SK-N-SH treated with all-trans-retinoic acid at 6 μM for 48 hours (cell line): ENCODE measurements around the gene SYNPO2.

Experiments
- ATAC-seq: fragments of 200-7000 bp; cut with Tn5 transposase; 3 replicates; pipeline ENCODE4 v1.9.1; 2020; ENCODE audit warnings: mild to moderate bottlenecking, moderate library complexity
- ARNTL ChIP-seq: fragments of 450-650 bp; formaldehyde crosslinking; IDR thresholded peaks from 2 replicates; pipeline ENCODE4 v1.5.0; 2020; ENCODE audit warnings: low read depth, mild to moderate bottlenecking, moderate library complexity, borderline replicate concordance
- BACH2 ChIP-seq: fragments of 250-450 bp; sonication (Bioruptor Pico); IDR thresholded peaks from 2 replicates; pipeline ENCODE4 v1.9.0; 2021; ENCODE audit warnings: mild to moderate bottlenecking, borderline replicate concordance
- CSDC2 ChIP-seq: fragments of 250-450 bp; sonication (Bioruptor Pico); IDR thresholded peaks from 2 replicates; pipeline ENCODE4 v1.5.0; 2020; ENCODE audit warnings: mild to moderate bottlenecking, moderate library complexity
- ESRRG ChIP-seq: fragments of 250-450 bp; sonication (Bioruptor Pico); IDR thresholded peaks from 2 replicates; pipeline ENCODE4 v1.6.1; 2021; ENCODE audit warnings: mild to moderate bottlenecking
- GLIS3 ChIP-seq: fragments of 250-450 bp; sonication (Bioruptor Pico); IDR thresholded peaks from 2 replicates; pipeline ENCODE4 v1.5.0; 2020; ENCODE audit warnings: mild to moderate bottlenecking, moderate library complexity
- ISL1 ChIP-seq: fragments of 250-450 bp; sonication (Bioruptor Pico); IDR thresholded peaks from 2 replicates; pipeline ENCODE4 v2.1.2; 2022; ENCODE audit warnings: mild to moderate bottlenecking, moderate library complexity
- OSR1 ChIP-seq: fragments of 250-450 bp; sonication (Bioruptor Pico); IDR thresholded peaks from 2 replicates; pipeline ENCODE4 v1.8.0; 2022; ENCODE audit warnings: moderate library complexity, mild to moderate bottlenecking, inconsistent platforms
- PPARA ChIP-seq: fragments of 250-450 bp; sonication (Bioruptor Pico); IDR thresholded peaks from 2 replicates; pipeline ENCODE4 v1.5.0; 2020; ENCODE audit warnings: mild to moderate bottlenecking, borderline replicate concordance
- RARB ChIP-seq: fragments of 250-450 bp; sonication (Bioruptor Pico); IDR thresholded peaks from 2 replicates; pipeline ENCODE4 v1.8.0; 2021; ENCODE audit warnings: mild to moderate bottlenecking, moderate library complexity
- TCF4 ChIP-seq: fragments of 250-450 bp; sonication (Bioruptor Pico); IDR thresholded peaks from 2 replicates; pipeline ENCODE4 v1.8.0; 2021; ENCODE audit warnings: mild to moderate bottlenecking, moderate library complexity, borderline replicate concordance
- TOX ChIP-seq: fragments of 250-450 bp; sonication (Bioruptor Pico); IDR thresholded peaks from 2 replicates; pipeline ENCODE4 v1.8.0; 2021; ENCODE audit warnings: mild to moderate bottlenecking, moderate library complexity, borderline replicate concordance
- TSHZ2 ChIP-seq: fragments of 250-450 bp; sonication (Bioruptor Pico); IDR thresholded peaks from 2 replicates; pipeline ENCODE4 v1.5.0; 2020; ENCODE audit warnings: mild to moderate bottlenecking, moderate library complexity
- ZFP3 ChIP-seq: fragments of 250-450 bp; sonication (Bioruptor Pico); IDR thresholded peaks from 2 replicates; pipeline ENCODE4 v1.5.0; 2020; ENCODE audit warnings: mild to moderate bottlenecking, moderate library complexity
- ZFP30 ChIP-seq: fragments of 450-650 bp; formaldehyde crosslinking; IDR thresholded peaks from 2 replicates; pipeline ENCODE4 v1.5.0; 2022; ENCODE audit warnings: mild to moderate bottlenecking, moderate library complexity
- ZNF565 ChIP-seq: fragments of 450-650 bp; formaldehyde crosslinking; conservative IDR thresholded peaks from 2 replicates; pipeline ENCODE4 v1.5.0; 2020; ENCODE audit warnings: low read depth, mild to moderate bottlenecking, moderate library complexity
- ZNF70 ChIP-seq: fragments of 450-650 bp; formaldehyde crosslinking; IDR thresholded peaks from 2 replicates; pipeline ENCODE4 v1.5.0; 2020; ENCODE audit warnings: mild to moderate bottlenecking, moderate library complexity
- TF ChIP-seq, protein P1 (sequence below): fragments of 250-450 bp; sonication (Bioruptor Pico); IDR thresholded peaks from 2 replicates; pipeline ENCODE4 v1.5.1; 2021; ENCODE audit warnings: mild to moderate bottlenecking, moderate library complexity
- TF ChIP-seq, protein P2 (sequence below): fragments of 250-450 bp; sonication (Bioruptor Pico); IDR thresholded peaks from 2 replicates; pipeline ENCODE4 v1.5.1; 2020; ENCODE audit warnings: low read depth, mild to moderate bottlenecking, moderate library complexity
- TF ChIP-seq, protein P3 (sequence below): fragments of 250-450 bp; sonication (Bioruptor Pico); IDR thresholded peaks from 2 replicates; pipeline ENCODE4 v1.8.0; 2021; ENCODE audit warnings: low read depth, mild to moderate bottlenecking, moderate library complexity, borderline replicate concordance

Gene SYNPO2

GRCh38 chr4:118988635-118988972 lies 100.0 kb downstream of the SYNPO2 start (continued):
- TF ChIP-seq, protein P1, sequence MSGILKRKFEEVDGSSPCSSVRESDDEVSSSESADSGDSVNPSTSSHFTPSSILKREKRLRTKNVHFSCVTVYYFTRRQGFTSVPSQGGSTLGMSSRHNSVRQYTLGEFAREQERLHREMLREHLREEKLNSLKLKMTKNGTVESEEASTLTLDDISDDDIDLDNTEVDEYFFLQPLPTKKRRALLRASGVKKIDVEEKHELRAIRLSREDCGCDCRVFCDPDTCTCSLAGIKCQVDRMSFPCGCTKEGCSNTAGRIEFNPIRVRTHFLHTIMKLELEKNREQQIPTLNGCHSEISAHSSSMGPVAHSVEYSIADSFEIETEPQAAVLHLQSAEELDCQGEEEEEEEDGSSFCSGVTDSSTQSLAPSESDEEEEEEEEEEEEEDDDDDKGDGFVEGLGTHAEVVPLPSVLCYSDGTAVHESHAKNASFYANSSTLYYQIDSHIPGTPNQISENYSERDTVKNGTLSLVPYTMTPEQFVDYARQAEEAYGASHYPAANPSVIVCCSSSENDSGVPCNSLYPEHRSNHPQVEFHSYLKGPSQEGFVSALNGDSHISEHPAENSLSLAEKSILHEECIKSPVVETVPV (CRISPR knock-in tag): no peak
- no peak for TF ChIP-seq OSR1 (CRISPR knock-in tag)
- no peak for TF ChIP-seq ZFP3 (CRISPR knock-in tag)

DNA sequence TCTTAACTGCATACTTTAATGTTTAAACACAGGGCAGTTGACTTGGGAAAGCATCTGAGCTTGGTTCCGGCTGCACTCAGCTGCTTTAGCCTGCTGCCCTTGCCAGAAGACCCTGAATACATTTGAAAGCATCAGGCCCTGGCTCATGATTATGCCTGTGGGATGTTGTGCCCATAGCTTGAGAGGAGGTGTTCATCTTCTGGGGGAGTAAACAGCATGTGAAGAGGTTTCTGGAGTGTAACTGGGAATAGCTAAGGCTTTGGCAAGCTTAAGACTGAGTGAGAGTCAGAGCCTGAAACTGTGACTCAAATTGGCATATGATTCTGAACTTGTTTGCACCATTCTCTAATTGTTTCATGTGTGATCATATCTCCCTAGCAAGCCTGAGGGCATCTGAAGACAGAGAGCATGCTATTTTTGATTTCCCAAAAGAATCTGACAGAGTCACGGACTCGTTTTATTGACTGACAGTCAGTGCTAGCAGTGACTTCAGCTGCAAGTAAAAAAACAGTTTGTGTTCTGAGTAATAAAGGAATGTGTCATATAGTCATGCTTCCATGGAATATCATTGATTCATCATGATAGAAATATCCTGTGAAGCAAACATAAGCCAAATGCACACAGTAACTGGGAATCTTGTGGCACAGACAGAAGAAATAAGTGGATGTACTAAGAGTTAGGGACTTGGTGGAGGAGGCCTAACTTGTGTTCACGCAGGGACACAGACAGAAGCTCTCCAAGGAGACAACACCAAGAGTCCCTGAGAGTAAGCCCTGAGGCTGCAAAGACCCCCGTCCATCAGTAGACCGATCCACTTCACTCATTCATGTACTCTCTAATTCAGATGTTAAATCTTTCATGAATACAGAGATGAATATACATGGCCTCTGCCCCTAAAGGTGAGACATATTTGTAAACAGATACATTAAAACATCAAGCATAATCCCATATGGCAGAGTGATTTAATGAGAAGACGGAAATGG lies 100.7 kb downstream of the SYNPO2 start:
- TF ChIP-seq TOX (CRISPR knock-in tag) (no peak), TSHZ2 (no peak), PPARA (CRISPR knock-in tag) (no peak)

DNA sequence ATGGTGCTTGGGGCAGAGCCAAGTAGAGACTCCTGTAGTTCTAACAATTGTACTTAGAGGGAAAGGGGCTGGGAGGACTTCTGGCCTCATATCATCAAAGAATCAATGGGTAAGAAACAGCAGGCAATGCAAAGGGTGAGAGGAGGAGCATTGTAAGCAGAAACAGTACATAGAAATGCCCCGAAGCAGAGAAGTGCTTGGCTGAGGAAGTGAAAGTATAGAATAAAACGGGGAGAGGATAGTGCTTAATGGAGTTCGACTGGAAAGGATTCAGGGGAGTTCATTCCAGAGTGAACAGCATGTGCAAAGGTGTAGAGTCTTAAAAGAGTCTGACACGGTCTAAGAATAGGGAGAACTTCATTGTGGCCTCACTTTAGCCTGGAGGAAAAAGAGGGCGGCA lies 103.0 kb downstream of the SYNPO2 start:
- TF ChIP-seq GLIS3 (CRISPR knock-in tag) (no peak), ESRRG (CRISPR knock-in tag) (no peak), ZNF565 (CRISPR knock-in tag) (no peak), BACH2 (no peak), TSHZ2 (no peak), CSDC2 (no peak), ZNF70 (no peak), TOX (CRISPR knock-in tag) (no peak), RARB (CRISPR knock-in tag) (no peak), ARNTL (CRISPR knock-in tag) (no peak), TCF4 (CRISPR knock-in tag) (no peak), ISL1 (CRISPR knock-in tag) (no peak), ZFP3 (CRISPR knock-in tag) (no peak), ZFP30 (CRISPR knock-in tag) (no peak)
- TF ChIP-seq, protein P1 (CRISPR knock-in tag): no peak
- TF ChIP-seq, protein P2, sequence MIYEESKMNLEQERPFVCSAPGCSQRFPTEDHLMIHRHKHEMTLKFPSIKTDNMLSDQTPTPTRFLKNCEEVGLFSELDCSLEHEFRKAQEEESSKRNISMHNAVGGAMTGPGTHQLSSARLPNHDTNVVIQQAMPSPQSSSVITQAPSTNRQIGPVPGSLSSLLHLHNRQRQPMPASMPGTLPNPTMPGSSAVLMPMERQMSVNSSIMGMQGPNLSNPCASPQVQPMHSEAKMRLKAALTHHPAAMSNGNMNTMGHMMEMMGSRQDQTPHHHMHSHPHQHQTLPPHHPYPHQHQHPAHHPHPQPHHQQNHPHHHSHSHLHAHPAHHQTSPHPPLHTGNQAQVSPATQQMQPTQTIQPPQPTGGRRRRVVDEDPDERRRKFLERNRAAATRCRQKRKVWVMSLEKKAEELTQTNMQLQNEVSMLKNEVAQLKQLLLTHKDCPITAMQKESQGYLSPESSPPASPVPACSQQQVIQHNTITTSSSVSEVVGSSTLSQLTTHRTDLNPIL (CRISPR knock-in tag): no peak
- TF ChIP-seq, protein P3, sequence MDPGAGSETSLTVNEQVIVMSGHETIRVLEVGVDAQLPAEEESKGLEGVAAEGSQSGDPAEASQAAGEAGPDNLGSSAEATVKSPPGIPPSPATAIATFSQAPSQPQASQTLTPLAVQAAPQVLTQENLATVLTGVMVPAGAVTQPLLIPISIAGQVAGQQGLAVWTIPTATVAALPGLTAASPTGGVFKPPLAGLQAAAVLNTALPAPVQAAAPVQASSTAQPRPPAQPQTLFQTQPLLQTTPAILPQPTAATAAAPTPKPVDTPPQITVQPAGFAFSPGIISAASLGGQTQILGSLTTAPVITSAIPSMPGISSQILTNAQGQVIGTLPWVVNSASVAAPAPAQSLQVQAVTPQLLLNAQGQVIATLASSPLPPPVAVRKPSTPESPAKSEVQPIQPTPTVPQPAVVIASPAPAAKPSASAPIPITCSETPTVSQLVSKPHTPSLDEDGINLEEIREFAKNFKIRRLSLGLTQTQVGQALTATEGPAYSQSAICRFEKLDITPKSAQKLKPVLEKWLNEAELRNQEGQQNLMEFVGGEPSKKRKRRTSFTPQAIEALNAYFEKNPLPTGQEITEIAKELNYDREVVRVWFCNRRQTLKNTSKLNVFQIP (CRISPR knock-in tag): no peak
- ATAC-seq: no peak

More for the DNA sequence above, 100.7 kb downstream of the SYNPO2 start:
- peak; percentile 63 for ATAC-seq
